NCI-H345 treated with DMSO at 0.1 percent for 48 hours (cell line): Measurements from ENCODE around the gene CCDC187.
"Not testable (repeated sequence)": the region's sequence is repeated elsewhere in the genome, so short reads cannot be mapped to it uniquely, and the experiment has no call there.

Source experiments
- DNase-seq: peaks from one replicate; lab custom pipeline; 2025; ENCODE audit not compliant: unreplicated experiment; lab: John Stamatoyannopoulos, UW

Gene CCDC187

DNA sequence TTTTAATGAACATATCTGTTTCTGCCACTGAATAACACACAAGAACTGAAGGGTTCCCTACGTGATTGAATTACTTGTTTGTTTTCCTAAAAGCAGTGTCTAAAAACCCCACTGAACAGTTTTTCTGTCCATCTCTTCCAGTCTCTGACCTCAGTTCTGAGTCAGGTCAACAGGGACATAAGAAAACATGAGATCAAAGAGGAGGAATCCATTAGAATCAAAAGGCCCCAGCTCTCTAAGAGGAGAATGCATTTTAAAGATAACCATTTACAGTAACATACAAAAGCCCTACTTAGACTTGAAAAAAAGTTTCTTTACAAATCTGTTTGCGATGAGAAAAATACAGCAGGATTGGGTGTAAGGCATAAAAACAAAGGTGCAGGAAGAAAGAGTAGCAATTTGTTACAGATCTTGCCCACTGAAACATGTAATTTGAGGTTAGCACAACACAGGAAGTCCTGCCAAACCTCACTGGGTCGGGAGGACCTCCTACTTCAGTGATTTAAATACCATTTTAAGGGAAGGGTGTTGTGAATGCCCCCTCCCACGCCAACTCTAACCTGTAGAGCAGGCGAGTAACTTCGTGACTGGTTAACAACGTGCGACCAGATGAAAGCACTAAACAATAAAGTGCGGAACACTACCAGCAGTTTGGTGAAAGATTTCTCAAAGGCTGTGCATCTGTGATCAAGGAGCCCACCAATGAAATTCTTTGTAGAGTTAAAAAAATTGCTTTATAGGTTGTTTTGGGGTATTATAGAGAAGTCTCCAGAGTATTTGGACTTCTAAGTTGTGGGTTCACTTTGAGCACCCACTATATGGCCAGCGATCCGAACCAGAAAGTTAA, 59.5 kb downstream of the CCDC187 start:
- DNase-seq: no peak

- no peak for DNase-seq
Measured at GRCh38 chr9:136243631-136244030, 60.3 kb downstream of the CCDC187 start.

- no peak for DNase-seq
Measured at GRCh38 chr9:136242918-136243525, 60.9 kb downstream of the CCDC187 start.

DNA sequence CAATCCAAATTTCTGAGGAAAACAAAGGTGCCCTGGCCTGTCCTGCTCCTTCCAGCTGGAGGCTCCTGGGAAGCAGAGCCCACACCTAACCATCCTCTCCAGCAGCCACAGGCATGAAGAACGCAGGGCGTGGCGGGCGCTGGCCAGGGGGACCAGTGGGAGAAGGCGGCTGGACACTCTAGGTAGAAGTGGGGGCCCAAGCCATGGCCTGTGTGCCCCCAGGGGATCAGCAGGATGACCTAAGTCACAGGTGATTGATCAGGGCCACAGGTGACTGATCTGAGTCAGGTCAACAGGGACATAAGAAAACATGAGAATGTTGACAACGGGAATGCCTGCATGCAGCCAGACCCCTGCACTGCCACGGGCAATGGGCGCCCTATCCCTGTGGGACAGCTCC, 61.6 kb downstream of the CCDC187 start:
- no peak for DNase-seq

DNA sequence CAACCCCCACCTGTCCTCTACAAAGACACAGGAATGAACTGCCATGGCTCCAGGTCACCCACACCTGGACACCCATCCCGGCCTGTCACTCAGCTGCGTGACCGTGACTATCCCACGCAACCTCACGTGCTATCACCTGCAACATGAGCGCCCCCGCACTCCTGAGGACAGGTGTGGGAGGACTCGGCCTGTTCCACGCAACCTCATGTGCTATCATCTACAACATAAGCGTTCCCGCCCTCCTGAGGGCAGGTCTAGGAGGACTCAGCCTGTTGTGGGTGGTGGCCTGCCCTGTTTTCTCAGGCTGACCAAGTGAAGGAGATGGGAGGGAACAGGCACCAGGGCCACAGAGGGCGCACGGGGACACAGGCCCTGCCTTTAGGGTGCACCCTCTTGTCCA, 62.4 kb downstream of the CCDC187 start:
- no peak for DNase-seq

- DNase-seq: no peak
Measured at GRCh38 chr9:136240941-136241340, 63.0 kb downstream of the CCDC187 start.

- no peak for DNase-seq
Measured at GRCh38 chr9:136239983-136240330, 63.9 kb downstream of the CCDC187 start.

DNA sequence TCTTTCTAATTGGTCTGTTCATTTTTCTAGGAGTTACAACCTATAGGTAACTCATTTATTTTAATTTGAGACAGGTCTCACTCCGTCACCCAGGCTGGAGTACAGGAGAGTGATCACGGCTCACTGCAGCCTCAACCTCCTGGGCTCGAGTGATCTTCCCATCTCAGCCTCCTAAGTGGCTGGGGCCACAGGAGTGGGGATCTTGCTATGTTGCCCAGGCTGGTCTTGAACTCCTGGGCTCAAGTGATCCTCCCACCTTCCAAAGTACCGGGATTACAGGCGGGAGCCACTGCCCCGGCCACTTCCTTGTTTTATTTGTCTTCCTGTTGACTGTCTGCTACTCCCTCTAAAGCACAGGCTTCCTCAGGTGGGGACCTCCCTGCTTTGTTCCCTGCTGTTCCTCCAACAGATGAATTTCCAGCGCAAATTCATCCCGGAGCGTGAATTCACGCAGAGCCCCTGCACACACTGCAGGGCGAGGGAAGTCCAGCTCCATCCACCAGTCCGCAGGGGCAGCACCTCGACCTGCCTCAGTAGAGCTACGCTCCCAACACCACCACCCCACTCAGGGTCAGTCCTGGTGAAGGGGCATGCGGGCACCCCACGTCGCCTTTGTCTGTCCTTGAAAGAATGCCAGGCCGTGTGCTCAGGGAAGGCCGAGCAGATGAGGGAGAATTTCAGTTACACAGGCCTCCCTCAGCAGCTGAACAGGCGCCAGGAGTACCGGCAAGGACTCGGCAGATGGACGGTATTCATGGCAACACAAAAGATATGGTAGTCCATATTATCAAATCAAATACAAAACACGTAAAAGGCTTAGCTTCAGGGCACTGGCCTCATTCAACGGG, 64.5 kb downstream of the CCDC187 start:
- DNase-seq: peak; percentile 86

GRCh38 chr9:136238342-136238732, 65.6 kb downstream of the CCDC187 start:
- DNase-seq: no peak

DNA sequence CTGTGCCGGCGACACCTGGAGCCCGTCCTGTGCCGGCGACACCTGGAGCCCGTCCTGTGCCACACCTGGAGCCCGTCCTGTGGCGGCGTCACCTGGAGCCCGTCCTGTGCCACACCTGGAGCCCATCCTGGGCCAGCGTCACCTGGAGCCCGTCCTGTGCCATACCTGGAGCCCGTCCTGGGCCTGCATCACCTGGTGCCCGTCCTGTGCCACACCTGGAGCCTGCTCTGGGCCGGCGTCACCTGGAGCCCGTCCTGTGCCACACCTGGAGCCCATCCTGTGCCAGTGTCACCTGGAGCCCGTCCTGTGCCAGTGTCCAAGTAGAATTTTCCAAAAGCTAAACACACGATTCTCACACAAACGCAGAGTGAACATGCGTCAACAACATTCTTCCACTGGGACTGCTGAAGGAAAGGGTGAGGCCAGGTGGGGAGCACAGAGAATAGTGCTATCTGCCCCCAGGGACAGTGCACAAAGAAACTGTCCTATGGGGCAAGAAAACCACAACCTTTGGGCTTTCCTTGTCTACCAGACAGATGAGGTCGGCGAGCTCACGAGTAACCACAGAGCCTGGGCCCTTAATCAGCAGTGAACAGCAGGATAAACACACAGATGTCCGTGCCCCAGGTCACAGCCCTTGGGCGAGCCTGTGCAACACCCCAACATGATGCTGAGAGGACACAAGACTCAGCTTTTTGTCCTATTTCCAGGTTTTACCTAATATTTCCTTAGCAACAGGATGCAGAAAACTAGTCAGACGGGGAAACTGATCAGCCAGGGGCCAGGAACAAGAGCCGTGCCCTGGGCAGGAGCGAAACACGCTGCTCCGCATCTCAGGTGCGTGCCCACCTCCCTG, 66.2 kb downstream of the CCDC187 start:
- no peak for DNase-seq

- not testable (repeated sequence) for DNase-seq
Measured at GRCh38 chr9:136236471-136237410, 67.2 kb downstream of the CCDC187 start.

- no peak for DNase-seq
Measured at GRCh38 chr9:136235709-136236455, 68.0 kb downstream of the CCDC187 start.

GRCh38 chr9:136235171-136235570, 68.7 kb downstream of the CCDC187 start:
- DNase-seq: no peak

- no peak for DNase-seq
Measured at GRCh38 chr9:136234597-136234996, 69.3 kb downstream of the CCDC187 start.

DNA sequence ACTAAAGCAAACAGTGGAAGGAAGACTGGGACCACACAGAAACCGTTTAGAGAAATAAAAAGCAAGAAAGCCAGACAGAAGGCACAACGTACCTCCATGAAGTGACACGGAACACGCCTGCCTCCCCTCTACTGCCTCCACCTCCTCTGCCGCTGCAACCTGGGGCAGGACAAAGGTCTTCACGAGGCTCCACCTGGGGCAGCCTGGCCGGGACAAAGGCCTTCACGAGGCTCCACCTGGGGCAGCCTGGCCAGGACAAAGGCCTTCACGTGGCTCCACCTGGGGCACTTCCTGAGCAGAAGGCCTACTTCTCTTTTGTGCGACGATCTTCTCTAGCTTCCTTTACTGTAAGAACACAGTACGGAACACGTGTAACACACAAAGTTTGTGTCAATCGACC, 70.0 kb downstream of the CCDC187 start:
- no peak for DNase-seq

DNA sequence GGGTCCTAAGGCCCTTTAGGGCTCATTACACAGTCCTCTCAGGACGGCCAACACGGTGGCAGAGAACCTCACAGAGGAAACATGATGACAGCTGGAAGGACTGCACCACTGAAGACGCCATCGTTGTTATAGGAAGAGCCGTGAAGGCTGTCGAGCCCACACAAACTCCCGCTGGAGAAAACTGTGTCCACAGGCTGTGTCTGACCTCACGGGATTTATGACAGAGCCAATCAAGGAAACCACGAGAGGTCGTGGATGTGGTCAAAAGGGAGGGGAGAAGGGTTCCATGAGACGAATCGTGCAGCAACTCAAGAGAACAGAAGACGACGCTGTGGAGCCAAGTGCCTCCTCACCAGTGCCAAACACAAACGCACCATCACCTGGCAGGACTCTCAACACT, 70.5 kb downstream of the CCDC187 start:
- no peak for DNase-seq

DNA sequence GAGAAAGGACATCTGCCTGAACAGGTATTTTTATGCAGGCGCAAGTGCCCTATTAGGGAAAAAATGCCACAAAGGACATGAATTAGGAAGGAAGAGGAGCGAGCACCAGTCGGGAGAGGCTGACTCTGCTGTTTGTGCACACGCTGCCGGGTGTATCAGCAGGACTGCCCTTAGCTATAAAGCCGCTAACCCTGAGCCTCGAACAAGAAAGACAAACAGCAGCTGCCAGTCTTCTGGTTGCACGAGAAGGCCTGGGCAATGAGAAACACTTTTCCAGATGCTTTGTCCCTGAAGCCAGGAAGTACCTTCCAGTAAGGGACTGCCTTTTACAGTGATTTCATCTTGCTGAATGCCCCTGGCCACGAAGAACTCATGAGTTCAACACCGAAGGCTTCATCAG, 70.9 kb downstream of the CCDC187 start:
- DNase-seq: no peak

DNA sequence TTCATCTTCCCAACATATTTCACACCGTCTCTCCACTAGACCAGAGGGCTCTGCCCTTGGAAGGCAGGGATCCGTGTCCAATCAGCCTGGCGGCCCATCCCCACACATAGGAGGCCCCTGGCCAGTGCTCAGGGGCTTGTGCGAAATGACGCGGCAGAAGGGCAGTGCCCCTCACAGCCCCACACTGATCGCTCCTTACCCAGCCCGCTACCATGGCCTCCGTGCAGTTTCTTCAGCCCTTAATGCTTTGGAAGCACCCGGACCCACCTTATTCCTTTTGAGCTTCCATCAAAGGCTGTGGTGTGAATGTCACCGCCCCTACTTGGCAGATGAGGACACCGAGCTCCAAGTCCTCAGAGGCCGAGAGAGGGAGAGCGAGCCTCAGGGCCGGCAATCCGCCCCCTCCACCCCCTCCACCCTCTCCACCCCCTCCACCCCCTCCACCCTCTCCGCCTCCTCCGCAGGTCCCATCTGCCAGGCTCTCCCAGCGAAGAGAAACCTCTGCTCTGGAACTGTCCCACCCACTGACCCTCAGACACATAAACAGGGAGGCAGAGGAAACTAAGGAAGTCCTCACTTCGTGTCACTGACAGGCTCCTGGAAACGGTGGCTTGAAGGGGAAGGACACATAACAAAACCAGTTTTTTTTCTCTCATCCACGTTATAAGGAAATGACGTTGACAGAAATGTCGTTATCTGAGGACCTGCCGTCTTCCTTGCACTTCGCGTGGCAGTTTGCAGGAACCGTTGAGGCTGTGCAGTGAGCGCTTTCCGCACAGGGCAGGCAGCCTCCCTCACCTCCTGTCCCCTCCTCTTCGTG, 72.2 kb downstream of the CCDC187 start:
- DNase-seq: no peak
